H9 (cell line): ENCODE data around the gene NKD1. TPM values are rescaled to one million over a fixed set of nuclear protein-coding genes. Genes with fewer than 3 reads are reported as not detected.

Source experiments
- DNase-seq: peaks from one replicate; pipeline ENCODE4 v3.0.0-alpha.2; 2017
- H2AFZ ChIP-seq: one replicate; pipeline ENCODE4 v1.6.1; 2013; ENCODE audit warnings: mild to moderate bottlenecking, low read length, control low read depth, moderate library complexity
- H2AK5ac ChIP-seq: 2 replicates; pipeline ENCODE4 v1.6.1; 2013; ENCODE audit warnings: low read length, control low read depth, mixed read lengths; ENCODE audit not compliant: insufficient read length
- H2BK120ac ChIP-seq: one replicate; pipeline ENCODE4 v1.6.1; 2013; ENCODE audit warnings: low read depth, mild to moderate bottlenecking, low read length, control low read depth, inconsistent platforms; ENCODE audit not compliant: poor library complexity, severe bottlenecking
- H2BK12ac ChIP-seq: 2 replicates; pipeline ENCODE4 v1.6.1; 2013; ENCODE audit warnings: low read length, control low read depth, mixed read lengths, low read depth; ENCODE audit not compliant: insufficient read length
- H2BK15ac ChIP-seq: 2 replicates; pipeline ENCODE4 v1.6.1; 2013; ENCODE audit warnings: low read depth, low read length, control low read depth
- H2BK20ac ChIP-seq: one replicate; pipeline ENCODE4 v1.6.1; 2013; ENCODE audit warnings: low read depth, mild to moderate bottlenecking, low read length, control low read depth, inconsistent platforms; ENCODE audit not compliant: poor library complexity, severe bottlenecking
- H2BK5ac ChIP-seq: 2 replicates; pipeline ENCODE4 v1.6.1; 2013; ENCODE audit warnings: low read length, control low read depth, mixed read lengths; ENCODE audit not compliant: insufficient read length
- H3K14ac ChIP-seq: 2 replicates; pipeline ENCODE4 v1.6.1; 2013; ENCODE audit warnings: low read length, control low read depth; ENCODE audit not compliant: insufficient read depth
- H3K18ac ChIP-seq: 2 replicates; pipeline ENCODE4 v1.6.1; 2013; ENCODE audit warnings: low read depth, mild to moderate bottlenecking, mixed read lengths, low read length, control low read depth; ENCODE audit not compliant: insufficient read length
- H3K23ac ChIP-seq: 2 replicates; pipeline ENCODE4 v1.6.1; 2013; ENCODE audit warnings: low read length, control low read depth, mixed read lengths, low read depth; ENCODE audit not compliant: insufficient read length
- H3K23me2 ChIP-seq: 2 replicates; pipeline ENCODE4 v1.6.1; 2013; ENCODE audit warnings: low read depth, mild to moderate bottlenecking, mixed read lengths, low read length, control low read depth; ENCODE audit not compliant: insufficient read length, poor library complexity, severe bottlenecking
- H3K27ac ChIP-seq: 2 replicates; pipeline ENCODE4 v1.5.1; 2013; ENCODE audit warnings: low read length, control low read depth, mixed read lengths, low read depth; ENCODE audit not compliant: insufficient read length
- H3K27me3 ChIP-seq: 2 replicates; pipeline ENCODE4 v1.6.1; 2013; ENCODE audit warnings: low read length, control low read depth, inconsistent platforms; ENCODE audit not compliant: insufficient read depth
- H3K4ac ChIP-seq: 2 replicates; pipeline ENCODE4 v1.6.1; 2013; ENCODE audit warnings: low read depth, mild to moderate bottlenecking, control low read depth, inconsistent platforms, low read length, moderate library complexity
- H3K4me1 ChIP-seq: 2 replicates; pipeline ENCODE4 v1.6.1; 2013; ENCODE audit warnings: low read length, control low read depth, inconsistent platforms; ENCODE audit not compliant: insufficient read depth
- H3K4me2 ChIP-seq: 2 replicates; pipeline ENCODE4 v1.6.1; 2013; ENCODE audit warnings: low read length, control low read depth, mixed read lengths; ENCODE audit not compliant: insufficient read length, insufficient read depth
- H3K56ac ChIP-seq: 2 replicates; pipeline ENCODE4 v1.6.1; 2013; ENCODE audit warnings: low read depth, mild to moderate bottlenecking, mixed read lengths, low read length, control low read depth; ENCODE audit not compliant: insufficient read length
- H3K79me1 ChIP-seq: 2 replicates; pipeline ENCODE4 v1.6.1; 2013; ENCODE audit warnings: low read depth, mild to moderate bottlenecking, moderate library complexity, low read length, control low read depth, inconsistent platforms; ENCODE audit not compliant: insufficient read depth, poor library complexity, severe bottlenecking
- H3K79me2 ChIP-seq: 2 replicates; pipeline ENCODE4 v1.6.1; 2013; ENCODE audit warnings: low read length, control low read depth, inconsistent platforms; ENCODE audit not compliant: insufficient read depth
- H3K9ac ChIP-seq: 2 replicates; pipeline ENCODE4 v1.6.1; 2013; ENCODE audit warnings: low read length, control low read depth, mixed read lengths; ENCODE audit not compliant: insufficient read length; ENCODE audit errors: extremely low read depth
- H3K9me3 ChIP-seq: one replicate; pipeline ENCODE4 v1.6.1; 2013; ENCODE audit warnings: low read depth, low read length, inconsistent platforms; ENCODE audit not compliant: control insufficient read depth
- H3T11ph ChIP-seq: one replicate; pipeline ENCODE4 v1.6.1; 2013; ENCODE audit warnings: mild to moderate bottlenecking, low read length, control low read depth, inconsistent platforms
- H4K20me1 ChIP-seq: one replicate; pipeline ENCODE4 v1.6.1; 2013; ENCODE audit not compliant: control insufficient read depth, insufficient read length, insufficient read depth
- H4K5ac ChIP-seq: 2 replicates; pipeline ENCODE4 v1.6.1; 2013; ENCODE audit warnings: low read depth, mild to moderate bottlenecking, mixed read lengths, low read length, control low read depth; ENCODE audit not compliant: insufficient read length
- H4K8ac ChIP-seq: replicated peaks from 2 replicates; pipeline ENCODE4 v1.6.1; 2013; ENCODE audit warnings: low read length, control low read depth, mixed read lengths, low read depth; ENCODE audit not compliant: insufficient read length
- H4K91ac ChIP-seq: 2 replicates; pipeline ENCODE4 v1.6.1; 2013; ENCODE audit warnings: low read depth, mild to moderate bottlenecking, moderate library complexity, mixed read lengths, low read length, control low read depth; ENCODE audit not compliant: insufficient read length
- H3K27ac Mint-ChIP-seq, 3 experiments: 2 replicates in 2 of 3; 3 replicates in 1 of 3; pipeline ENCODE4 v1.8.0; 2020 to 2021; ENCODE audit warnings: mixed read lengths in 3 of 3, mild to moderate bottlenecking in 1 of 3, moderate library complexity in 1 of 3
- H3K27me3 Mint-ChIP-seq: 2 replicates; pipeline ENCODE4 v1.8.0; 2021; ENCODE audit warnings: low read depth, mild to moderate bottlenecking, moderate library complexity, mixed read lengths
- H3K36me3 Mint-ChIP-seq, 3 experiments: 2 replicates in 2 of 3; 3 replicates in 1 of 3; pipeline ENCODE4 v1.8.0; 2020 to 2021; ENCODE audit warnings: low read depth in 3 of 3, mixed read lengths in 3 of 3; ENCODE audit not compliant: insufficient read depth in 1 of 3
- H3K4me1 Mint-ChIP-seq, 2 experiments: 2 replicates each; pipeline ENCODE4 v1.8.0; 2020; ENCODE audit warnings: mixed read lengths in 2 of 2
- H3K4me3 Mint-ChIP-seq, 2 experiments: 2 replicates in 1 of 2; 3 replicates in 1 of 2; pipeline ENCODE4 v1.8.0; 2020 to 2021; ENCODE audit warnings: mild to moderate bottlenecking in 2 of 2, mixed read lengths in 2 of 2, moderate library complexity in 1 of 2
- H3K9me3 Mint-ChIP-seq, 2 experiments: 2 replicates in 1 of 2; 3 replicates in 1 of 2; pipeline ENCODE4 v1.8.0; 2020; ENCODE audit warnings: mild to moderate bottlenecking in 2 of 2, mixed read lengths in 2 of 2, moderate library complexity in 1 of 2
- CTCF ChIP-seq: fragments of 200-600 bp; sonication (generic); conservative IDR thresholded peaks from 3 replicates; pipeline ENCODE4 v1.8.0; 2021; ENCODE audit warnings: antibody characterized with exemption, mild to moderate bottlenecking
- WGBS: extraction: QIAGEN DNeasy Blood & Tissue Kit; methylation state at CpG from one replicate; pipeline ENCODE4 v1.1.7; 2013; ENCODE audit warnings: missing lambda C conversion rate, low lambda C conversion rate, mixed read lengths; ENCODE audit not compliant: insufficient read length; ENCODE audit errors: extremely low coverage; 5-methylcytosine and 5-hydroxymethylcytosine counted together
- total RNA-seq: library from RNA; stranded (reverse); gene quantifications from 2 replicates; pipeline ENCODE4 v1.2.1, GENCODE V29; 2021

Gene NKD1
- total RNA-seq, 1 experiment from 2014 or later = 1.9 TPM

GRCh38 chr16:50531901-50532300, 16.3 kb upstream of the NKD1 start:
- Histone ChIP-seq H3K9me3 (no peaks in the 10 kb centered on the region), H4K91ac (no peak overlapping the region), H2BK15ac (no peak overlapping the region), H3K9ac (no peak overlapping the region), H3K56ac (no peak overlapping the region), H2AK5ac (no peak overlapping the region), H4K8ac (no peak overlapping the region), H2AFZ (no peak overlapping the region), H3K23ac (no peak overlapping the region), H2BK120ac (no peak overlapping the region), H4K5ac (no peak overlapping the region), H3K14ac (no peak overlapping the region), H3K23me2 (no peaks in the 10 kb centered on the region), H2BK12ac (no peak overlapping the region), H3K27me3 (no peaks in the 10 kb centered on the region), H3K79me1 (no peaks in the 10 kb centered on the region), H2BK5ac (no peak overlapping the region), H3T11ph (no peak overlapping the region), H3K18ac (no peak overlapping the region), H3K4me1 (no peaks in the 10 kb centered on the region), H3K27ac (no peak overlapping the region), H3K4ac (no peak overlapping the region), H4K20me1 (no peaks in the 10 kb centered on the region), H2BK20ac (no peak overlapping the region), H3K79me2 (no peaks in the 10 kb centered on the region), H3K4me2 (no peak overlapping the region)
- DNase-seq = no peak
- H3K4me3 Mint-ChIP-seq = no peak overlapping the region
- TF ChIP-seq CTCF = no peak
- no peaks in the 10 kb centered on the region for H3K4me1 Mint-ChIP-seq
- peaks cover 18% of the 10 kb centered on the region for H3K27me3 Mint-ChIP-seq
- no peaks in the 10 kb centered on the region; a peak in 2 of 7 replicates for H3K36me3 Mint-ChIP-seq
- H3K9me3 Mint-ChIP-seq = peaks cover 18% of the 10 kb centered on the region in 2 experiments; a peak in 4 of 5 replicates
- H3K27ac Mint-ChIP-seq = no peak overlapping the region
- no CpG with 5 or more reads among the region's 3 CpGs for WGBS
